Mammary epithelial cell (primary cell): Measurements from ENCODE around the gene TIPARP.

Source experiments
- CTCF ChIP-seq, 2 donors: IDR thresholded peaks in 1 of 2; conservative IDR thresholded peaks in 1 of 2; 2 replicates each; pipeline ENCODE4 v1.5.1; 2011 to 2012; ENCODE audit warnings: inconsistent platforms in 2 of 2, low read length in 2 of 2, mild to moderate bottlenecking in 2 of 2, control low read depth in 1 of 2, low read depth in 1 of 2; ENCODE audit not compliant: insufficient read depth in 1 of 2; ENCODE audit errors: extremely low read depth in 1 of 2
- EZH2 ChIP-seq: IDR thresholded peaks from 2 replicates; pipeline ENCODE4 v1.6.1; 2012; ENCODE audit warnings: low read length, inconsistent platforms, borderline replicate concordance

GRCh38 chr3:156635973-156636372 is 38.4 kb upstream of the TIPARP start:
- TF ChIP-seq CTCF (conservative IDR thresholded peaks at IDR 0.05 in 1 of 2, IDR thresholded peaks at IDR 0.05 in 1 of 2; ENCODE audit: extremely low read depth in 1 of 2, insufficient read depth in 1 of 2, low read depth in 1 of 2, low read length in 2 of 2), result no peak
- TF ChIP-seq EZH2, result no peak
